Activated gamma-delta T cell treated with Interleukin-2 at 50 U/mL for 16 hours (primary cell): ENCODE results near the gene ALPP.

Source experiments
- DNase-seq: peaks from one replicate; pipeline ENCODE4 v3.0.0-alpha.2; 2020

The ALPP gene

DNA sequence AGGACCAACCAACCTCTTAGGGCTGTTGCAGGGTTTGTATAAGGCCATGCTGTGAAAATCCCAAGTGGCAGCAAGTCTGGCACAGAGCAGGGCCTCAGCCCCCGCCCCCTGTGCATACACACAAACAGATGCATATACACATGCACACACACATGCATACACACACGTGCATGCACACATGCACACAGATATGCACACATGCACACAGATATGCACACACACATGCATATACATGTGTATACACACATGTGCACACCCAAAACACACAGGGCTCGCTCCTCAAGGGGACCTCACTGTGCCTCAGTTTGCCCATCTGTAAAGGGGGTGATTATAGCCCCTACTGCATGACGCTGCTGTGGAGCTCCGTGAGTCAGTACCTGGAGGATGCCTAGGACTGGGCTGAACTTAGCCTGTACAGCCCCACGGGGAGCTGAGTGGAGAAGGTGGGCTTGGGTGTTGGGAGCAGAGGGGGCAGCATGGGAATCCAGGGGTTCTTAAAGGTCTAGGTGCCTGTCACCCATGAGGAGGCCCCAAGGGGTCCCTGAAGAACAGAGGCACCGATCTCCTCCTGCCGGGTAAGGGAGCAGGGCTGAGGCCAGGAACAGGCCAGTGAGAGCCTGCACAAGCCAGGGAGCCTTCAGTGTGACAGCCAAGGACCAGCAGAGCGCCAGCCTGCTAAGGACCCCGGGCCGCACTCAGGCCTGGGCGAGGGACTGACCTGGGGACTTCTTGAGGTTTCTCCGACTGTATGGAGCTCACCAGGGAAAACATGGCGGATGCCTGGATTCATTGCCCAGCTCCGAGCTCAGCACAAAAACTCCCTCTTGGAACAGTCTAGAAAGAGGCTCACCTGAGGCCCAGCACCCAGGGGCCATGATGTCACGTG is 53.4 kb downstream of the ALPP start:
- peak; percentile 2 for DNase-seq
